Suppressor macrophage treated with lipopolysaccharide for 1 hour (primary cell): ENCODE results near the gene CSNK1E.

Experiments
- DNase-seq, 3 donors: peaks; one replicate each; pipeline ENCODE4 v3.0.0-alpha.2; 2020 to 2022

The CSNK1E gene

GRCh38 chr22:38327805-38328204, 10.6 kb upstream of the CSNK1E start:
- no peak for DNase-seq

- DNase-seq = no peak
Measured at GRCh38 chr22:38327396-38327795, 10.2 kb upstream of the CSNK1E start.

GRCh38 chr22:38325587-38325986, 8.4 kb upstream of the CSNK1E start:
- DNase-seq = no peak

- DNase-seq = no peak
Measured at GRCh38 chr22:38320605-38321402, 3.6 kb upstream of the CSNK1E start.

- no peak for DNase-seq
Measured at GRCh38 chr22:38318792-38319773, 1.9 kb upstream of the CSNK1E start.

GRCh38 chr22:38317995-38318715, 922 bp upstream of the CSNK1E start:
- peak; percentile 89 to 93 (median 91) for DNase-seq

- DNase-seq = peak; percentile 54 to 77 (median 61)
Measured at GRCh38 chr22:38316364-38317121, 690 bp downstream of the CSNK1E start.

- no peak for DNase-seq
Measured at GRCh38 chr22:38315823-38316363, 1.3 kb downstream of the CSNK1E start.

- no peak for DNase-seq
Measured at GRCh38 chr22:38314933-38315822, 2.1 kb downstream of the CSNK1E start.

- no peak for DNase-seq
Measured at GRCh38 chr22:38314051-38314932, 2.9 kb downstream of the CSNK1E start.

- DNase-seq = peak in 1 of 3 donors; percentile 35
Measured at GRCh38 chr22:38313384-38313955, 3.8 kb downstream of the CSNK1E start.

- DNase-seq = no peak
Measured at GRCh38 chr22:38312261-38312800, 4.9 kb downstream of the CSNK1E start.

- no peak for DNase-seq
Measured at GRCh38 chr22:38311323-38311620, 6.0 kb downstream of the CSNK1E start.

- no peak for DNase-seq
Measured at GRCh38 chr22:38310518-38311322, 6.5 kb downstream of the CSNK1E start.

- DNase-seq = no peak
Measured at GRCh38 chr22:38309614-38310517, 7.4 kb downstream of the CSNK1E start.

- no peak for DNase-seq
Measured at GRCh38 chr22:38308791-38309498, 8.3 kb downstream of the CSNK1E start.
